ENCODE measurements around the gene TYMS.

TYMS gene

DNA sequence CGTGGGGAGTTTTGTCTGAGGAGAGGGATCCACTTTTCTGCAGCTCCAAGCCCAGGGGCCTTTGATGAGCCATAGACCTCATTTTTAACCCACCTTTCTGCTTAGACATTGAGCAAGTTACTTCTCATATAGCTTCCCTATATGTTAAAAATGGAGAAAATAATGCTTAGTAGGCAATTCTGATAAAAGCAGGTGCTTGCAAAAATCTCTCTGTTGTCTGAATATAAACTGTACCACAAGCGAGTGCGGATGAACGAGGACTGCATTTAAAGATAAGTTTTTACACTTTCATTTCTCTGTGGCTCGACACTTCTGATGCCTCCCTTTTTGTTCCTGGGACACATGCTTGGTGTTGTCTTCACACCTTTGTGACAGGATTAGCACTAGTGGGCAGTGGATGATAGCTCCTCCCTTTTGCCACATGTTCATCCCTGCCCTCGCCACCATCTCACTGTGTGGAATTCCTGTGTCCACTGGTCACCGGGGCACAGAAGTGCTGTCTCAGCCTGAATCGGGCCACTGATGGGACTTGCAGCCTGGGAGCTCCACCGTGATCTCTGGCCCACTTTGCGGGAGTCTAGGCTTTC lies 1.6 kb downstream of the TYMS start:
- H3K4me3 ChIP-seq (IDR thresholded peaks at IDR 0.05; ENCODE audit: insufficient read depth, low read depth, low read length): no peak overlapping the region
- H3K79me2 ChIP-seq (ENCODE audit: insufficient read depth, low read depth): peaks cover 47% of the 10 kb centered on the region
- peaks cover 17% of the 10 kb centered on the region for H3K4me1 ChIP-seq (ENCODE audit: low read depth, poor library complexity, severe bottlenecking)
- peaks cover 8% of the 10 kb centered on the region; the same call in 1 of the 2 replicates for H3K36me3 ChIP-seq (ENCODE audit: insufficient read depth)
- peak overlapping the region; percentile 72 for H3K4me2 ChIP-seq
- no peaks in the 10 kb centered on the region for H4K20me1 ChIP-seq (ENCODE audit: insufficient read depth)
- peak overlapping the region; percentile 38; the same call in 1 of the 2 replicates for H2AFZ ChIP-seq (ENCODE audit: low read depth)
- peak overlapping the region; percentile 90 for H3K9ac ChIP-seq
- H3K27ac ChIP-seq: peak overlapping the region; percentile 90
- no peaks in the 10 kb centered on the region for H3K27me3 ChIP-seq (ENCODE audit: insufficient read depth, low read depth)
- TF ChIP-seq, protein P1, sequence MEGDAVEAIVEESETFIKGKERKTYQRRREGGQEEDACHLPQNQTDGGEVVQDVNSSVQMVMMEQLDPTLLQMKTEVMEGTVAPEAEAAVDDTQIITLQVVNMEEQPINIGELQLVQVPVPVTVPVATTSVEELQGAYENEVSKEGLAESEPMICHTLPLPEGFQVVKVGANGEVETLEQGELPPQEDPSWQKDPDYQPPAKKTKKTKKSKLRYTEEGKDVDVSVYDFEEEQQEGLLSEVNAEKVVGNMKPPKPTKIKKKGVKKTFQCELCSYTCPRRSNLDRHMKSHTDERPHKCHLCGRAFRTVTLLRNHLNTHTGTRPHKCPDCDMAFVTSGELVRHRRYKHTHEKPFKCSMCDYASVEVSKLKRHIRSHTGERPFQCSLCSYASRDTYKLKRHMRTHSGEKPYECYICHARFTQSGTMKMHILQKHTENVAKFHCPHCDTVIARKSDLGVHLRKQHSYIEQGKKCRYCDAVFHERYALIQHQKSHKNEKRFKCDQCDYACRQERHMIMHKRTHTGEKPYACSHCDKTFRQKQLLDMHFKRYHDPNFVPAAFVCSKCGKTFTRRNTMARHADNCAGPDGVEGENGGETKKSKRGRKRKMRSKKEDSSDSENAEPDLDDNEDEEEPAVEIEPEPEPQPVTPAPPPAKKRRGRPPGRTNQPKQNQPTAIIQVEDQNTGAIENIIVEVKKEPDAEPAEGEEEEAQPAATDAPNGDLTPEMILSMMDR (conservative IDR thresholded peaks at IDR 0.05; ENCODE audit: low read depth, low read length): no peak

DNA sequence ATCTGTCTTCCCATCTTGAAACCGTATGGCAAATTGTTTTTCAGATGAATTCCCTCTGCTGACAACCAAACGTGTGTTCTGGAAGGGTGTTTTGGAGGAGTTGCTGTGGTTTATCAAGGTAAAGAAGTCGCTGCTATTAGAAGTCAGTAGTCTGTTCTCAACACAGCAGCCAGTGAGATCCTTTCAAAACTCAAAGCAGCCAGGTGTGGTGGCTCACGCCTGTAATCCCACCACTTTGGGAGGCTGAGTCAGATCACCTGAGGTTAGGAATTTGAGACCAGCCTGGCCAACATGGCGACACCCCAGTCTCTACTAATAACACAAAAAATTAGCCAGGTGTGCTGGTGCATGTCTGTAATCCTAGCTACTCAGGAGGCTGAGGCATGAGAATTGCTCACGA lies 2.1 kb downstream of the TYMS start:
- TF ChIP-seq, protein P1 (conservative IDR thresholded peaks at IDR 0.05; ENCODE audit: low read depth, low read length): no peak
- Histone ChIP-seq H3K36me3 (ENCODE audit: insufficient read depth) (peaks cover 8% of the 10 kb centered on the region; the same call in 1 of the 2 replicates), H3K4me1 (ENCODE audit: low read depth, poor library complexity, severe bottlenecking) (peaks cover 17% of the 10 kb centered on the region), H4K20me1 (ENCODE audit: insufficient read depth) (no peaks in the 10 kb centered on the region), H3K4me2 (peak overlapping the region; percentile 72), H3K4me3 (IDR thresholded peaks at IDR 0.05; ENCODE audit: insufficient read depth, low read depth, low read length) (no peak overlapping the region), H3K9ac (no peak overlapping the region), H3K79me2 (ENCODE audit: insufficient read depth, low read depth) (peaks cover 47% of the 10 kb centered on the region), H2AFZ (ENCODE audit: low read depth) (no peak overlapping the region), H3K27ac (no peak overlapping the region), H3K27me3 (ENCODE audit: insufficient read depth, low read depth) (no peaks in the 10 kb centered on the region)

DNA sequence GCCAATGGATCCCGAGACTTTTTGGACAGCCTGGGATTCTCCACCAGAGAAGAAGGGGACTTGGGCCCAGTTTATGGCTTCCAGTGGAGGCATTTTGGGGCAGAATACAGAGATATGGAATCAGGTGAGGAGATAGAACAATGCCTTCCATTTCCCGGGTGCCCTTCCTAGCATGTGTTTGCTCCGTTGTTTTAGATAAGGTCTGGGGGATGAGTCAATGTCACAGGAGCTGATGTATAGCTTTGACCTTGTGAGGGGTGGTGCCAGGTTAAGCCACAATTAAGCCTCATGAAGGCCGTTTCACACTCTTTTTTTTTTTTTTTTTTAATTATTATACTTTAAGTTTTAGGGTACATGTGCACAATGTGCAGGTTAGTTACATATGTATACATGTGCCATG lies 4.7 kb downstream of the TYMS start:
- TF ChIP-seq, protein P1 (conservative IDR thresholded peaks at IDR 0.05; ENCODE audit: low read depth, low read length): no peak
- no peak overlapping the region for H3K4me2 ChIP-seq
- H3K79me2 ChIP-seq (ENCODE audit: insufficient read depth, low read depth): peaks cover 46% of the 10 kb centered on the region
- no peak overlapping the region for H2AFZ ChIP-seq (ENCODE audit: low read depth)
- peaks cover 12% of the 10 kb centered on the region for H3K36me3 ChIP-seq (ENCODE audit: insufficient read depth)
- peaks cover 7% of the 10 kb centered on the region for H3K4me1 ChIP-seq (ENCODE audit: low read depth, poor library complexity, severe bottlenecking)
- H3K27ac ChIP-seq: no peak overlapping the region
- no peak overlapping the region for H3K9ac ChIP-seq
- H3K27me3 ChIP-seq (ENCODE audit: insufficient read depth, low read depth): no peaks in the 10 kb centered on the region
- no peak overlapping the region for H3K4me3 ChIP-seq (IDR thresholded peaks at IDR 0.05; ENCODE audit: insufficient read depth, low read depth, low read length)
- no peaks in the 10 kb centered on the region for H4K20me1 ChIP-seq (ENCODE audit: insufficient read depth)

DNA sequence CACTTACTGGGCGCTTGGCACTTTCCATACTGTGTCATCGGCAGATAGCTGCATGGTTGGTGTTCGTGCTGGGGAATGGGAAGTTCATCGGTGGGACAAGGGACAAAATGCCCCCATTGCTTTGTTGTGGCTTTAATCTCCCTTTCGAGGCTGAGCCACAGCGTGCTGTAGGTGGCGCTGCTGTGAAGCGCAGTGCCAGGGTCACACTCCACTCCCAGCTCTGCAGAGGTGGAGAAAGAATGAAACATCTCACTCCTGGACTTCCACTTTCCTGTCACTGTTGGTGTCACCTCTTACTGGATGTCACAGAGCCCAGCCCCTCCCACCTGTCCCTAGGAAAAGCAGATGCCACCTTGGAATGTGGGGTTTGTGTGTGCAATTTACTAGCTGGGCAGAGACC lies 8.7 kb downstream of the TYMS start:
- Histone ChIP-seq H3K4me1 (ENCODE audit: low read depth, poor library complexity, severe bottlenecking) (no peaks in the 10 kb centered on the region), H3K36me3 (ENCODE audit: insufficient read depth) (peaks cover 15% of the 10 kb centered on the region), H2AFZ (ENCODE audit: low read depth) (no peak overlapping the region), H3K4me3 (IDR thresholded peaks at IDR 0.05; ENCODE audit: insufficient read depth, low read depth, low read length) (no peak overlapping the region), H3K27me3 (ENCODE audit: insufficient read depth, low read depth) (no peaks in the 10 kb centered on the region), H3K27ac (no peak overlapping the region), H3K4me2 (no peak overlapping the region), H3K79me2 (ENCODE audit: insufficient read depth, low read depth) (peaks cover 34% of the 10 kb centered on the region), H3K9ac (no peak overlapping the region), H4K20me1 (ENCODE audit: insufficient read depth) (no peaks in the 10 kb centered on the region)
- TF ChIP-seq, protein P1 (conservative IDR thresholded peaks at IDR 0.05; ENCODE audit: low read depth, low read length): 0 out of 2 replicates have a peak, but pooled peaks have one; percentile 23
